Activated T-helper 9 cell treated with anti-CD3 and anti-CD28 coated beads, Interleukin-2, amount 50 U/mL, for 16 hours (primary cell): Measurements from ENCODE around the gene TNFRSF1B.

Source experiments
- DNase-seq: peaks from one replicate; pipeline ENCODE4 v3.0.0-alpha.2; 2020; ENCODE audit warnings: low read depth

TNFRSF1B gene

GRCh38 chr1:12194666-12195216 lies 27.9 kb downstream of the TNFRSF1B start:
- DNase-seq = no peak

GRCh38 chr1:12195416-12195815 lies 28.6 kb downstream of the TNFRSF1B start:
- DNase-seq = no peak

DNA sequence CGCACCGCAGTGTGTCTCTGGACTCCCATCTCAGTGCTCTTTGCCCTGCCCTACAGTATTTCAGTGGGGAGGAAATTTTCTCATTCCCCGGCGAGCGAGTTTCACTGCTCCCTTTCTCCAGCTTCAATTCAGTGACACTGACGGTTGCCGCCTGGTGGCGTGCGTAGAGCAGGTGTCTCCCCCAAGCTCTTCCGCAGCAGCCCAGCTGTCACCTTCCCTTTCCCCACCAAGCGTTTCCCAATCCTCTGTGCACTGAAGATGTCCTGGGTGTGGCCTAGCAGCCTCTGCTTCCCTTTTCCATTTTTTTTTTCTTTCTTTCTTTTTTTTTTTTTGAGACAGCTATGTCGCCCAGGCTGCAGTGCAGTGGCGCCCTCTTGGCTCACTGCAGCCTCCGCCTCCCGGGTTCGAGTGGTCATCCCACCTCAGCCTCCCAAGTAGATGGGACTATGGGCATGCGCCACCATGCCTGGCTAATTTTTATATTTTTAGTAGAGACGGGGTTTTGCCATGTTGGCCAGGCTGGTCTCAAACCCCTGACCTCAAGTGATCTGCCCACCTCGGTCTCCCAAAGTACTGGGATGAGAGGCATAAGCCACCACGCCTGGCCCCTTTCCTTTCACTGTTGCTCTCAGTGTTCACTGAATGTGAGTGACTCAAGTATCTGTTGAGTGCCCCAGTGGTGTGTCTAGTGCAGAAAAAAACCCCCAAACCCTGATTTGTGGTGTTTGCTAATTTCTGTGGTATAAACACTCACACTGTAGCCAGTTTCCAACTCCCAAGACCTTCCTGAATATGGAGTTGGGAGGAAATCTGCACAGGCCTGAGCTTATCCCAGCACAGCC lies 30.1 kb downstream of the TNFRSF1B start:
- DNase-seq = no peak

- no peak for DNase-seq
Observed at GRCh38 chr1:12197483-12197880, 30.7 kb downstream of the TNFRSF1B start.

GRCh38 chr1:12200208-12200607 lies 33.4 kb downstream of the TNFRSF1B start:
- DNase-seq = no peak

DNA sequence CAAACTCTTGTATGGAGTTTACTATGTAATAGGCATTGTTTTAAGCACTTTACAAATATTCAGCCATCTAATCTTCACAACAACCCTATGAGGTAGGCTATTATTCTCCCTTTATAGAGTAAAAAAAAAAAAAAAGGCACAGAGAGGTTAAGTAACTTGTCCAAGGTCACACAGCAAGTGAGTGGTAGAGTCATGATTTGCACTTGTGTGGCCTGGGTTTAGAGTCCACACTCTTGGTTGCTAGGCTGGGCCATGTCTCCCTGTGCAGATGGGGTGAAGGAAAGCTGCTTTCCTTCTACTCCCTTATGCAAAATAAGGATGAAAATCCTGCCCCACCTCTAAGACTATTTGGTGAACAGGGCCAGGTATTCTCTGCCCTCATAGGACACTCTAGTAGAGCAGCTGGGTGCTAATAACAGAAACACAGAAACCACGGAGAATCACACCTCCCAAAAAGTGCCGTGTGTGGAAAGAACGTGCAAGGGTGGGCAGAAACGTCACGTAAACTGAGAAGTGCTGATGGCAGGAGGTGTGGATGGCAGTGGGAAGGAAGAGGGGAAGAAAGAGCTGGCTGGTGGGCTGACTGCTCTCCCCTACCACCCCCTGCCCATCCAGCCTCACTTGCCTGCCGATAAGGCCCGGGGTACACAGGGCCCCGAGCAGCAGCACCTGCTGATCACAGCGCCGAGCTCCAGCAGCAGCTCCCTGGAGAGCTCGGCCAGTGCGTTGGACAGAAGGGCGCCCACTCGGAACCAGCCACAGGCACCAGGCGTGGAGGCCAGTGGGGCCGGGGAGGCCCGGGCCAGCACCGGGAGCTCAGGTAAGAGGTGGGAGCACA lies 34.8 kb downstream of the TNFRSF1B start:
- no peak for DNase-seq

DNA sequence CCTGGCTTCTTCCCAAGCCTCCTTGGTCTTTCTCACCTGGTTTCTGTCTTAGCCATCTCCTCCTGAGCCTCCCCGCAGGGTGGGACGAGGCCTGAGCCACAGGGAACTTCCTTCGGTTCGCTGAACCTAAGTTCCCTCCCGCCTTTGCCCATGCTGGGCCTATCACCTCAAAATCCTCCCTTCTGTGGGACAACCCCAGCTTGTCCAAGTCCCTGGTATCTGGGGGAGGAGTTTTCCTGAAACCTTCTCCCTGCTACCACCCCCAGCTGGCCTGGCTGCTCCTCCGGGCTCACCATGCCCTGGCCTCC lies 35.4 kb downstream of the TNFRSF1B start:
- no peak for DNase-seq

DNA sequence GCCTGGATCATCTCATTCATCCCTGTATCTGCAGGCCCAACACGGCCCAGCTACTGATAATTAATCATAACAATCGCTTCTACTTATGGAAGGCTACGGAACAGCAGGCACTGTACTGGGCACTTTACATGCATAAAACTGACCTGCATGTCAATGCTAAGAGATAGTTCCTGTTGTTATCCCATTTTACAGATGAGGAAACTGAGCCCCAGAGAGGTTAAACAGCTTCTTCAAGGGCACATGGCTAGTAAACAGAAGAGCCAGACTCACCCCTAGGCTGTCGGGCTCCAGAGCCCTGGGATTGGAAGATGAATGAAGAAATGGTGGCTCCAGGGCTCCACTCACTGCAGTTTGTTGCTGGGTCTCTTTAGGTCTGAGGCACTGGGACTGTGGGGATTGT lies 35.8 kb downstream of the TNFRSF1B start:
- DNase-seq = no peak

DNA sequence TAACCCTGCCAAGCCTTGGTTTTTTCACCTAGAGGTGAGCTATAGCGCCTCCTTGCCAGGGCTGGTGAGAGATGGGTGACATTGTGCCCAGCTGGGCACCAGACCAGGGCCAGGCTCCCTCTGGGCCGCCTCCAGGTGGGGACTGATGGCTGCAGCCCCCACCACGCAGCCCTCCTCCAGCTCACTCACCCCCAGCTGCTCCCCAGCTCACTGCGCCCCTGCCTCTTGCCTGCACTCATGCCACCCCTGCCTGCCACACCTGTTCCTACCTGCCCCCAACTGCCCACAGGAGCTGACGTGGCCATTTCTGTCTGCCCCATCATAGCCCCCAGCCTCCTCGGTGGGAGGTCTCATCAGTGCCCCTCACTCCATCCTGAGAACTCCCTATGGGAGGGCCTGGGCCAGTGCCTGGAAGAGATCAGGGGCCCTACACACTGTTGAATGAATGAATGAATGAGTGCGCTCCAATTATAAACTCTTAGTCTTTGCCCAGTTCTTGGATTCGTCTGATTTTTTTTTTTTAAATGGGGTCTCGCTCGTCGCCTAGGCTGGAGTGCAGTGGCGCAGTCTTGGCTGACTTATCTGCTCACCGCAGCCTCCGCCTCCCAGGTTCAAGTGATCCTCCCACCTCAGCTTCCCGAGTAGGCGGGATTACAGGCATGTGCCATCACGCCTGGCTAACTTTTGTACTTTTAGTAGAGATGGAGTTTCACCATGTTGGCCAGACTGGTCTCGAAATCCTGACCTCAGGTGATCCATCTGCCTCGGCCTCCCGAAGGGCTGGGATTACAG lies 36.6 kb downstream of the TNFRSF1B start:
- DNase-seq = no peak

DNA sequence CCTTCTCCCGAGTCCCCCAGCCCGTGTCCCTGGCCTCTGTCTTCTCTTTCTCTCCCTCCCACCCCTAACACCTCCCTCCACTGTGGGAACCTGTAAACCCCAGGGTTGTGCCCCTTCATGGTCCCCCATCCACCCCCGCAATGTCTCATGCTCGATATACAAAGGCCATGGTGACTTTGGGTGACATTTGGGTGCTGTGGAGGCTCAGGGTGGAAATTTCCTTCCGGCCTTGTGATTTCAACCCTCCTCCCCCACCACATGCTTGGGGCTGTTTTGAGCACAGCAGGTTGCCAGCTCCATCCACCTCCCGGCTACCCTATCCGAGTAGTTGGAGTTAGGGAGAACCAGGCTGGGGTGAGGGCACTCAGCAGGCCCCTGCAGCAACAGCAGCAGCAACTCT lies 37.3 kb downstream of the TNFRSF1B start:
- DNase-seq = peak; percentile 29

GRCh38 chr1:12204754-12205658 lies 38.2 kb downstream of the TNFRSF1B start:
- no peak for DNase-seq

GRCh38 chr1:12206238-12206637 lies 39.4 kb downstream of the TNFRSF1B start:
- DNase-seq = no peak

DNA sequence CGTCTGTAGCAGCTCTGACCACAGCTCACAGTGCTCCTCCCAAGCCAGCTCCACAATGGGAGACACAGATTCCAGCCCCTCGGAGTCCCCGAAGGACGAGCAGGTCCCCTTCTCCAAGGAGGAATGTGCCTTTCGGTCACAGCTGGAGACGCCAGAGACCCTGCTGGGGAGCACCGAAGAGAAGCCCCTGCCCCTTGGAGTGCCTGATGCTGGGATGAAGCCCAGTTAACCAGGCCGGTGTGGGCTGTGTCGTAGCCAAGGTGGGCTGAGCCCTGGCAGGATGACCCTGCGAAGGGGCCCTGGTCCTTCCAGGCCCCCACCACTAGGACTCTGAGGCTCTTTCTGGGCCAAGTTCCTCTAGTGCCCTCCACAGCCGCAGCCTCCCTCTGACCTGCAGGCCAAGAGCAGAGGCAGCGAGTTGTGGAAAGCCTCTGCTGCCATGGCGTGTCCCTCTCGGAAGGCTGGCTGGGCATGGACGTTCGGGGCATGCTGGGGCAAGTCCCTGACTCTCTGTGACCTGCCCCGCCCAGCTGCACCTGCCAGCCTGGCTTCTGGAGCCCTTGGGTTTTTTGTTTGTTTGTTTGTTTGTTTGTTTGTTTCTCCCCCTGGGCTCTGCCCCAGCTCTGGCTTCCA lies 40.1 kb downstream of the TNFRSF1B start:
- no peak for DNase-seq

- DNase-seq = no peak
Observed at GRCh38 chr1:12208271-12208670, 41.5 kb downstream of the TNFRSF1B start.

- DNase-seq = peak; percentile 80
Observed at GRCh38 chr1:12208764-12209494, 42.1 kb downstream of the TNFRSF1B start.

GRCh38 chr1:12209495-12209832 lies 42.7 kb downstream of the TNFRSF1B start:
- no peak for DNase-seq

- DNase-seq = no peak
Observed at GRCh38 chr1:12215118-12215961, 48.5 kb downstream of the TNFRSF1B start.

DNA sequence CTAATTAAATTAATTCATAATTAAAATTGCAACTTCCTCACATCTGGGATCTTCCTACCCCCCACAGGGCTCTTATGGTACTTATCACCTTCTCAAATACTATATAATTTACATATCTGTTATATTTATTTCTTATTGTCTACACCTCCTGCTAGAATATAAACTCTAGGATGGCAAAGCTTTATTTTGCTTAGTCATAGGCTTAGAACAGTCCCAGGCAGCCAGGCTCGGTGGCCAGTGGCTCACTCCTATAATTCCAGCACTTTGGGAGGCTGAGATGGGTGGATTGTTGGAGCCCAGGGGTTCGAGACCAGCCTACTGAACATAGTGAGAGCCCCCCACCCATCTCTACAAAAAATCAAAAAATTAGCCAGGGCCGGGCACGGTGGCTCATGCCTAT lies 53.0 kb downstream of the TNFRSF1B start:
- DNase-seq = no peak

GRCh38 chr1:12220890-12221289 lies 54.1 kb downstream of the TNFRSF1B start:
- no peak for DNase-seq
